Ovary (tissue), 9 donors: Measurements from ENCODE around the gene CUEDC2. TPM values are rescaled to one million over a fixed set of nuclear protein-coding genes. Genes with fewer than 3 reads are reported as not detected.

Source experiments
- DNase-seq, 5 donors: peaks; one replicate each; pipeline ENCODE4 v3.0.0-alpha.2; 2019 to 2020
- H3K27ac ChIP-seq, 2 donors: fragments of 200-600 bp; one replicate each; pipeline versions ENCODE4 v1.5.1 to v1.8.0; 2019 to 2022
- H3K27me3 ChIP-seq: fragments of 200-600 bp; one replicate; pipeline ENCODE4 v1.8.0; 2022
- H3K36me3 ChIP-seq: fragments of 200-600 bp; sonication (generic); one replicate; pipeline ENCODE4 v1.5.1; 2019
- H3K4me1 ChIP-seq: one replicate; pipeline ENCODE4 v1.8.1; 2013; ENCODE audit warnings: mild to moderate bottlenecking, moderate library complexity; ENCODE audit not compliant: insufficient read depth
- H3K4me3 ChIP-seq: fragments of 200-600 bp; sonication (generic); one replicate; pipeline ENCODE4 v1.5.1; 2017
- H3K9me3 ChIP-seq, 2 donors: fragments of 200-600 bp in 1 of 2; sonication (generic) in 1 of 2; one replicate each; pipeline versions ENCODE4 v1.5.1 to v1.8.1; 2013 to 2019; ENCODE audit warnings: mild to moderate bottlenecking in 1 of 2, moderate library complexity in 1 of 2
- CTCF ChIP-seq, 3 donors: fragments of 450-650 bp in 2 of 3; fragments of 200-600 bp in 1 of 3; IDR thresholded peaks; one replicate each; pipeline versions ENCODE4 v1.5.1 to v1.8.0; 2016 to 2022; ENCODE audit warnings: antibody characterized with exemption in 3 of 3, mild to moderate bottlenecking in 1 of 3
- EP300 ChIP-seq: sonication (generic); formaldehyde crosslinking; IDR thresholded peaks from one replicate; pipeline ENCODE4 v1.6.1; 2017; ENCODE audit warnings: antibody characterized with exemption
- POLR2A ChIP-seq: fragments of 450-650 bp; IDR thresholded peaks from one replicate; pipeline ENCODE4 v1.6.1; 2017; ENCODE audit warnings: antibody characterized with exemption, mild to moderate bottlenecking, moderate library complexity
- WGBS, 3 donors: extraction: QIAGEN DNeasy Blood & Tissue Kit in 1 of 3; methylation state at CpG; one replicate each; pipeline versions ENCODE4 v1.1.5 to v1.1.7; 2013 to 2017; 5-methylcytosine and 5-hydroxymethylcytosine counted together
- intact Hi-C, 4 donors: fragments of 100-400 bp; cut with DNase I; formaldehyde crosslinking; loops; one replicate each; pipeline versions ENCODE4 v1.11.0 to v1.15.1; 2022 to 2023
- polyA plus RNA-seq, 2 donors: library from polyadenylated mRNA; stranded (reverse); fragments of 200-250 nt in 1 of 2; fragments of 350-450 nt in 1 of 2; fragmentation: Illumina TruSeq in 1 of 2; extraction: RNeasy Lipid Tissue Mini Kit (QIAGEN cat#74804) in 1 of 2; gene quantifications; one replicate each; pipeline ENCODE4 v1.2.3, GENCODE V29; 2013 to 2014
- total RNA-seq, 7 donors: library from RNA; depleted of rRNA in 2 of 7; stranded (reverse); fragments of >200 nt in 2 of 7; fragmentation: NEBNext Ultra II Directional in 3 of 7; extraction: Animal tissue kit (Norgen Biotek cat#: 25700) in 3 of 7; gene quantifications; one replicate each; pipeline versions ENCODE4 v1.1.0 to v1.2.4, GENCODE V29; 2016 to 2023
- donor health status: DM: no; HTN: no; CAD: no; lungs with moderate emphysema.
- donor health status: DM: no; HTN: no; CAD: no.
- donor health status: Bipolar disorder and iron deficiency.
- donor health status: DM: yes; HTN: yes; CAD: no.
- donor health status: DM: no; HTN: no; CAD: no.
- donor health status: DM: yes; HTN: yes; CAD: no.

CUEDC2 gene
- total and polyA plus RNA-seq, 9 donors: 34.7 to 76.5 (median 61.7) TPM

- peak overlapping the region; percentile 26 to 42 for H3K27ac ChIP-seq
- 6 to 10% (median 7%) methylated on average over 4 of the region's 4 CpGs for WGBS, 3 donors
- peaks cover 10% of the 10 kb centered on the region for H3K4me1 ChIP-seq
- DNase-seq: no peak
- no peaks in the 10 kb centered on the region for H3K9me3 ChIP-seq
- intact Hi-C loops: no loop called here
- no peaks in the 10 kb centered on the region for H3K36me3 ChIP-seq
- peak overlapping the region; percentile 97 for H3K4me3 ChIP-seq
- TF ChIP-seq POLR2A: no peak
- TF ChIP-seq EP300: no peak
- no peaks in the 10 kb centered on the region for H3K27me3 ChIP-seq
Measured at GRCh38 chr10:102431452-102432124, 786 bp downstream of the CUEDC2 start.

- H3K27ac ChIP-seq: no peak overlapping the region
- no peaks in the 10 kb centered on the region for H3K36me3 ChIP-seq
- no peak for DNase-seq
- intact Hi-C loops: no loop called here
- no peaks in the 10 kb centered on the region for H3K27me3 ChIP-seq
- 79 to 88% (median 85%) methylated on average over 8 of the region's 8 CpGs for WGBS, 3 donors
- H3K4me1 ChIP-seq: peaks cover 2% of the 10 kb centered on the region
- TF ChIP-seq CTCF (IDR thresholded peaks at IDR 0.05): no peak
- H3K9me3 ChIP-seq: no peaks in the 10 kb centered on the region
- no peak overlapping the region for H3K4me3 ChIP-seq
Measured at GRCh38 chr10:102429468-102429867, 2.9 kb downstream of the CUEDC2 start.

- H3K36me3 ChIP-seq: no peaks in the 10 kb centered on the region
- no peaks in the 10 kb centered on the region for H3K27me3 ChIP-seq
- no peaks in the 10 kb centered on the region for H3K9me3 ChIP-seq
- H3K27ac ChIP-seq: no peak overlapping the region
- H3K4me3 ChIP-seq: no peak overlapping the region
- 74 to 75% (median 75%) methylated on average over 7 of the region's 7 CpGs for WGBS, 3 donors
- DNase-seq: no peak
- intact Hi-C loops: no loop called here
- TF ChIP-seq EP300 (no peak), CTCF (IDR thresholded peaks at IDR 0.05) (no peak), POLR2A (no peak)
- H3K4me1 ChIP-seq: peaks cover 11% of the 10 kb centered on the region
Measured at GRCh38 chr10:102426803-102427287, 5.5 kb downstream of the CUEDC2 start.

GRCh38 chr10:102425444-102425843 is 6.9 kb downstream of the CUEDC2 start:
- WGBS, 3 donors: 63 to 79% (median 76%) methylated on average over 1 of the region's 1 CpG
- peak in 1 of 5 donors; percentile 23 for DNase-seq
- no peaks in the 10 kb centered on the region for H3K36me3 ChIP-seq
- no peak overlapping the region for H3K27ac ChIP-seq
- TF ChIP-seq CTCF (IDR thresholded peaks at IDR 0.05) (no peak), EP300 (no peak), POLR2A (no peak)
- H3K27me3 ChIP-seq: no peaks in the 10 kb centered on the region
- no peak overlapping the region for H3K4me3 ChIP-seq
- H3K9me3 ChIP-seq: no peaks in the 10 kb centered on the region
- intact Hi-C loops: no loop called here
- H3K4me1 ChIP-seq: peaks cover 8% of the 10 kb centered on the region

GRCh38 chr10:102424916-102425315 is 7.5 kb downstream of the CUEDC2 start:
- Histone ChIP-seq H3K27me3 (no peaks in the 10 kb centered on the region), H3K27ac (no peak overlapping the region), H3K4me3 (no peak overlapping the region), H3K4me1 (peaks cover 11% of the 10 kb centered on the region), H3K9me3 (no peaks in the 10 kb centered on the region), H3K36me3 (no peaks in the 10 kb centered on the region)
- intact Hi-C loops: no loop called here
- no peak for TF ChIP-seq CTCF (IDR thresholded peaks at IDR 0.05)
- TF ChIP-seq POLR2A: no peak
- no peak for TF ChIP-seq EP300
- DNase-seq: peak in 1 of 5 donors; percentile 35
- 77 to 81% (median 78%) methylated on average over 6 of the region's 6 CpGs for WGBS, 3 donors
